WTC11 (cell line): ENCODE measurements around the gene ACTRT3. TPM values are rescaled to one million over a fixed set of nuclear protein-coding genes. Genes with fewer than 3 reads are reported as not detected.

Source experiments
- ATAC-seq: fragments of 200-7000 bp; cut with Tn5 transposase; 2 replicates; pipeline ENCODE4 v1.10.0; 2021; ENCODE audit warnings: mild to moderate bottlenecking, moderate library complexity
- CTCF ChIA-PET: fragments of 300-600 bp; sonication (Branson Sonifier 250); formaldehyde crosslinking; loops from one replicate; lab custom pipeline; 2021; ENCODE audit warnings: antibody characterized with exemption; lab: Charles Lee
- POLR2A ChIA-PET: fragments of 350-600 bp; sonication (Branson Sonifier 250); formaldehyde crosslinking; loops from one replicate; lab custom pipeline; 2021; ENCODE audit warnings: antibody characterized with exemption; lab: Charles Lee
- DNase-seq: peaks from one replicate; pipeline ENCODE4 v3.0.0; 2021; ENCODE audit warnings: low spot score
- H3K27ac Mint-ChIP-seq: 2 replicates; pipeline ENCODE4 v1.8.0; 2021; ENCODE audit warnings: mixed read lengths
- H3K27me3 Mint-ChIP-seq: 2 replicates; pipeline ENCODE4 v1.8.0; 2021; ENCODE audit warnings: low read depth, mild to moderate bottlenecking, moderate library complexity, mixed read lengths
- H3K36me3 Mint-ChIP-seq: 2 replicates; pipeline ENCODE4 v1.8.0; 2021; ENCODE audit warnings: mixed read lengths
- H3K4me1 Mint-ChIP-seq: 2 replicates; pipeline ENCODE4 v1.8.0; 2022; ENCODE audit warnings: mixed read lengths
- H3K4me3 Mint-ChIP-seq: 2 replicates; pipeline ENCODE4 v1.8.0; 2021; ENCODE audit warnings: mild to moderate bottlenecking, moderate library complexity, mixed read lengths
- H3K9me3 Mint-ChIP-seq: 2 replicates; pipeline ENCODE4 v1.8.0; 2021; ENCODE audit warnings: mixed read lengths
- EMX1 ChIP-seq: fragments of 250-450 bp; sonication (Bioruptor Pico); IDR thresholded peaks from 2 replicates; pipeline ENCODE4 v1.8.0; 2021; ENCODE audit warnings: mild to moderate bottlenecking
- GABPB1 ChIP-seq: sonication (generic); formaldehyde crosslinking; IDR thresholded peaks from 2 replicates; pipeline ENCODE4 v1.8.1; 2023; ENCODE audit warnings: mild to moderate bottlenecking, missing genetic modification reagents
- NFATC4 ChIP-seq: fragments of 250-450 bp; sonication (Bioruptor Pico); IDR thresholded peaks from 2 replicates; pipeline ENCODE4 v1.9.0; 2021; ENCODE audit warnings: mild to moderate bottlenecking
- NFE2L1 ChIP-seq: sonication (generic); formaldehyde crosslinking; IDR thresholded peaks from 2 replicates; pipeline ENCODE4 v1.8.1; 2023; ENCODE audit warnings: missing genetic modification reagents
- NR1H2 ChIP-seq: sonication (generic); formaldehyde crosslinking; IDR thresholded peaks from 2 replicates; pipeline ENCODE4 v1.9.0; 2021; ENCODE audit warnings: mild to moderate bottlenecking, moderate library complexity, missing genetic modification reagents
- RELA ChIP-seq: sonication (generic); formaldehyde crosslinking; IDR thresholded peaks from 2 replicates; pipeline ENCODE4 v1.8.1; 2022; ENCODE audit warnings: missing genetic modification reagents, mild to moderate bottlenecking, borderline replicate concordance
- ZBTB21 ChIP-seq: sonication (generic); formaldehyde crosslinking; IDR thresholded peaks from 2 replicates; pipeline ENCODE4 v1.8.1; 2023; ENCODE audit warnings: mild to moderate bottlenecking, missing genetic modification reagents, borderline replicate concordance
- ZNF232 ChIP-seq: sonication (generic); formaldehyde crosslinking; IDR thresholded peaks from 2 replicates; pipeline ENCODE4 v1.8.0; 2022; ENCODE audit warnings: mild to moderate bottlenecking, missing genetic modification reagents
- total RNA-seq: library from RNA; stranded (reverse); gene quantifications from 3 replicates; pipeline ENCODE4 v1.2.3, GENCODE V29; 2021
- TF ChIP-seq, protein P1 (sequence below): sonication (generic); formaldehyde crosslinking; IDR thresholded peaks from 2 replicates; pipeline ENCODE4 v1.8.1; 2023; ENCODE audit warnings: mild to moderate bottlenecking, missing genetic modification reagents, moderate library complexity
- TF ChIP-seq, protein P2 (sequence below): fragments of 200-600 bp; IDR thresholded peaks from 2 replicates; pipeline ENCODE4 v1.8.0; 2022; ENCODE audit warnings: antibody characterized with exemption
- TF ChIP-seq, protein P3 (sequence below): sonication (generic); formaldehyde crosslinking; IDR thresholded peaks from 2 replicates; pipeline ENCODE4 v1.8.1; 2023; ENCODE audit warnings: mild to moderate bottlenecking, missing genetic modification reagents
- TF ChIP-seq, protein P4 (sequence below): fragments of 250-450 bp; sonication (Bioruptor Pico); IDR thresholded peaks from 2 replicates; pipeline ENCODE4 v1.9.0; 2021; ENCODE audit warnings: moderate library complexity, mild to moderate bottlenecking, inconsistent platforms, borderline replicate concordance
- TF ChIP-seq, protein P5 (sequence below): fragments of 250-450 bp; sonication (Bioruptor Pico); IDR thresholded peaks from 2 replicates; pipeline ENCODE4 v1.8.0; 2021; ENCODE audit warnings: mild to moderate bottlenecking
- TF ChIP-seq, protein P6 (sequence below): sonication (generic); formaldehyde crosslinking; IDR thresholded peaks from 2 replicates; pipeline ENCODE4 v1.8.0; 2022; ENCODE audit warnings: mild to moderate bottlenecking, missing genetic modification reagents

Gene ACTRT3
- total RNA-seq, 1 experiment from 2014 or later = 2.3 TPM

DNA sequence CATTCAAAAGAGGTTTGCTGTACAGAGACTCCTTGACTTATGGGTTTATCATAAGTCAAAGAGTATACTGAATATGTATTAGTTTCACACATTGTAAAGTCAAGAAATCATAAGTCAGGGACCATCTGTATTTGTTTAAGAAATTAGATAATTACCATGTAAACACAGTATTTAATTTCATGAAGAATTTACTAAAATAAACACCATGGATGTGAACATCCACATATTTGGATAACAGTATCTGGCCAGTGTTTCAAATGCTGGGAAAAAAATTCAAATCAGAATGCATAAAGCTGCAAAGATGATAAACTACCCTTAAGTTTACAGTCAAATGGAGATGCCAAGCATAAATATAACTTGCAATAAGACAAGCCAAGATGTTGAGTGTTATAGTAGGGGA, 20.9 kb upstream of the ACTRT3 start (continued):
- TF ChIP-seq, protein P1, sequence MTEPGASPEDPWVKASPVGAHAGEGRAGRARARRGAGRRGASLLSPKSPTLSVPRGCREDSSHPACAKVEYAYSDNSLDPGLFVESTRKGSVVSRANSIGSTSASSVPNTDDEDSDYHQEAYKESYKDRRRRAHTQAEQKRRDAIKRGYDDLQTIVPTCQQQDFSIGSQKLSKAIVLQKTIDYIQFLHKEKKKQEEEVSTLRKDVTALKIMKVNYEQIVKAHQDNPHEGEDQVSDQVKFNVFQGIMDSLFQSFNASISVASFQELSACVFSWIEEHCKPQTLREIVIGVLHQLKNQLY = no peak
- TF ChIP-seq, protein P2, sequence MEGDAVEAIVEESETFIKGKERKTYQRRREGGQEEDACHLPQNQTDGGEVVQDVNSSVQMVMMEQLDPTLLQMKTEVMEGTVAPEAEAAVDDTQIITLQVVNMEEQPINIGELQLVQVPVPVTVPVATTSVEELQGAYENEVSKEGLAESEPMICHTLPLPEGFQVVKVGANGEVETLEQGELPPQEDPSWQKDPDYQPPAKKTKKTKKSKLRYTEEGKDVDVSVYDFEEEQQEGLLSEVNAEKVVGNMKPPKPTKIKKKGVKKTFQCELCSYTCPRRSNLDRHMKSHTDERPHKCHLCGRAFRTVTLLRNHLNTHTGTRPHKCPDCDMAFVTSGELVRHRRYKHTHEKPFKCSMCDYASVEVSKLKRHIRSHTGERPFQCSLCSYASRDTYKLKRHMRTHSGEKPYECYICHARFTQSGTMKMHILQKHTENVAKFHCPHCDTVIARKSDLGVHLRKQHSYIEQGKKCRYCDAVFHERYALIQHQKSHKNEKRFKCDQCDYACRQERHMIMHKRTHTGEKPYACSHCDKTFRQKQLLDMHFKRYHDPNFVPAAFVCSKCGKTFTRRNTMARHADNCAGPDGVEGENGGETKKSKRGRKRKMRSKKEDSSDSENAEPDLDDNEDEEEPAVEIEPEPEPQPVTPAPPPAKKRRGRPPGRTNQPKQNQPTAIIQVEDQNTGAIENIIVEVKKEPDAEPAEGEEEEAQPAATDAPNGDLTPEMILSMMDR = no peak
- no peak for TF ChIP-seq RELA (CRISPR knock-in tag)
- TF ChIP-seq, all 79 proteins: peak for 0

DNA sequence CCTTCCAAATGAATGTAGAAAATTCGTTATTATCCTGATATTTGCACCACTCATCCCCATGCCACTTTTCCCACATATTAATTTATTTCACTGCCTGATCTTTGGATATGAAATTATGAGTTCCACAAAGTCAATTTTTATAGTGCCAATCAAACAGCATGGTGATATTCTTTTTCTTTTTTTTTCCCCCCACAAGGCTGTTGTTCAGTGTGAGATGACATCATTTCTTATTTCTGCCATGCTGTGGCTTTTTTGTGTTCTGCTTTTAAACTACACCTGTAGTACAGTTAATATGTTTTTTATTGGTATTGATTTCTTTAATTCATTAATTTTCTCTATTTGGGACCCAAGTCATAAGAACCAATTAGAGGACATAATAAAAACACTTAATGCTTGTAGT, 18.4 kb upstream of the ACTRT3 start:
- no peak for ATAC-seq
- H3K27ac Mint-ChIP-seq = no peak overlapping the region
- no peaks in the 10 kb centered on the region for H3K9me3 Mint-ChIP-seq
- no peak for TF ChIP-seq ZBTB21
- no peak for TF ChIP-seq EMX1 (CRISPR knock-in tag)
- TF ChIP-seq, protein P3, sequence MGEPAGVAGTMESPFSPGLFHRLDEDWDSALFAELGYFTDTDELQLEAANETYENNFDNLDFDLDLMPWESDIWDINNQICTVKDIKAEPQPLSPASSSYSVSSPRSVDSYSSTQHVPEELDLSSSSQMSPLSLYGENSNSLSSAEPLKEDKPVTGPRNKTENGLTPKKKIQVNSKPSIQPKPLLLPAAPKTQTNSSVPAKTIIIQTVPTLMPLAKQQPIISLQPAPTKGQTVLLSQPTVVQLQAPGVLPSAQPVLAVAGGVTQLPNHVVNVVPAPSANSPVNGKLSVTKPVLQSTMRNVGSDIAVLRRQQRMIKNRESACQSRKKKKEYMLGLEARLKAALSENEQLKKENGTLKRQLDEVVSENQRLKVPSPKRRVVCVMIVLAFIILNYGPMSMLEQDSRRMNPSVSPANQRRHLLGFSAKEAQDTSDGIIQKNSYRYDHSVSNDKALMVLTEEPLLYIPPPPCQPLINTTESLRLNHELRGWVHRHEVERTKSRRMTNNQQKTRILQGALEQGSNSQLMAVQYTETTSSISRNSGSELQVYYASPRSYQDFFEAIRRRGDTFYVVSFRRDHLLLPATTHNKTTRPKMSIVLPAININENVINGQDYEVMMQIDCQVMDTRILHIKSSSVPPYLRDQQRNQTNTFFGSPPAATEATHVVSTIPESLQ (CRISPR knock-in tag) = no peak
- no peak for TF ChIP-seq GABPB1 (CRISPR knock-in tag)
- no peak for TF ChIP-seq NFE2L1 (CRISPR knock-in tag)
- TF ChIP-seq ZNF232 = no peak
- TF ChIP-seq, all 79 proteins: peak for 0
- Mint-ChIP-seq H3K36me3 (peaks cover 31% of the 10 kb centered on the region), H3K4me1 (no peaks in the 10 kb centered on the region), H3K4me3 (no peak overlapping the region), H3K27me3 (no peaks in the 10 kb centered on the region)
- CTCF ChIA-PET = no interaction called here
- DNase-seq = no peak
- POLR2A ChIA-PET = no interaction called here

DNA sequence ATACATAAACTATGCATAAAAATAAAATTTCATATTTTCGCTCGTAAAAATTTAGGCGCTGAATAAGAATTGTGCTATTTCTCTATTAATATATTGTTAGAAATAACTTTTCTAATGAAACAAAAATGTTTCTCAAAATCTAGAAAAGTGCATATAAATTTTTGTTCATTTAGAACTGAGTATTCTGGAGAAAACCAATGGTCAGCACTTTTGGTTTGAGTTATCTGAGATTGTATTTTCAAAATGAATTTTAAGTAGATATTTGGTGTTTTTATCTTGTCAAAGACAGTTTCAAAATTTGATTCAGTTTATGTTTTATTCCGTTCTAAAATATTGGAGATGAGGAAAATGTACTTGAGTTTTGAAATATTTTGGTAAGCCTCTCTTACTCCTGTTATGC, 17.8 kb upstream of the ACTRT3 start:
- no peak overlapping the region for H3K4me3 Mint-ChIP-seq
- ChIA-PET CTCF (no interaction called here), POLR2A (no interaction called here)
- no peaks in the 10 kb centered on the region for H3K27me3 Mint-ChIP-seq
- H3K4me1 Mint-ChIP-seq = no peaks in the 10 kb centered on the region
- TF ChIP-seq, protein P4, sequence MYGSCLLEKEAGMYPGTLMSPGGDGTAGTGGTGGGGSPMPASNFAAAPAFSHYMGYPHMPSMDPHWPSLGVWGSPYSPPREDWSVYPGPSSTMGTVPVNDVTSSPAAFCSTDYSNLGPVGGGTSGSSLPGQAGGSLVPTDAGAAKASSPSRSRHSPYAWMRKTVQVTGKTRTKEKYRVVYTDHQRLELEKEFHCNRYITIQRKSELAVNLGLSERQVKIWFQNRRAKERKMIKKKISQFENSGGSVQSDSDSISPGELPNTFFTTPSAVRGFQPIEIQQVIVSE (CRISPR knock-in tag) = no peak
- TF ChIP-seq, protein P5, sequence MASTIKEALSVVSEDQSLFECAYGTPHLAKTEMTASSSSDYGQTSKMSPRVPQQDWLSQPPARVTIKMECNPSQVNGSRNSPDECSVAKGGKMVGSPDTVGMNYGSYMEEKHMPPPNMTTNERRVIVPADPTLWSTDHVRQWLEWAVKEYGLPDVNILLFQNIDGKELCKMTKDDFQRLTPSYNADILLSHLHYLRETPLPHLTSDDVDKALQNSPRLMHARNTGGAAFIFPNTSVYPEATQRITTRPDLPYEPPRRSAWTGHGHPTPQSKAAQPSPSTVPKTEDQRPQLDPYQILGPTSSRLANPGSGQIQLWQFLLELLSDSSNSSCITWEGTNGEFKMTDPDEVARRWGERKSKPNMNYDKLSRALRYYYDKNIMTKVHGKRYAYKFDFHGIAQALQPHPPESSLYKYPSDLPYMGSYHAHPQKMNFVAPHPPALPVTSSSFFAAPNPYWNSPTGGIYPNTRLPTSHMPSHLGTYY (CRISPR knock-in tag) = no peak
- TF ChIP-seq, protein P6, sequence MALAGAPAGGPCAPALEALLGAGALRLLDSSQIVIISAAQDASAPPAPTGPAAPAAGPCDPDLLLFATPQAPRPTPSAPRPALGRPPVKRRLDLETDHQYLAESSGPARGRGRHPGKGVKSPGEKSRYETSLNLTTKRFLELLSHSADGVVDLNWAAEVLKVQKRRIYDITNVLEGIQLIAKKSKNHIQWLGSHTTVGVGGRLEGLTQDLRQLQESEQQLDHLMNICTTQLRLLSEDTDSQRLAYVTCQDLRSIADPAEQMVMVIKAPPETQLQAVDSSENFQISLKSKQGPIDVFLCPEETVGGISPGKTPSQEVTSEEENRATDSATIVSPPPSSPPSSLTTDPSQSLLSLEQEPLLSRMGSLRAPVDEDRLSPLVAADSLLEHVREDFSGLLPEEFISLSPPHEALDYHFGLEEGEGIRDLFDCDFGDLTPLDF (CRISPR knock-in tag) = no peak
- TF ChIP-seq NFATC4 (CRISPR knock-in tag) = no peak
- no peak for TF ChIP-seq NR1H2
- no peak overlapping the region for H3K27ac Mint-ChIP-seq
- ATAC-seq = no peak
- no peak for DNase-seq
- no peaks in the 10 kb centered on the region for H3K9me3 Mint-ChIP-seq
- peaks cover 35% of the 10 kb centered on the region for H3K36me3 Mint-ChIP-seq
